ENCODE results near the gene KNCN. TPM values are rescaled to one million over a fixed set of nuclear protein-coding genes. Genes with fewer than 3 reads are reported as not detected.

KNCN gene
- total RNA-seq, 2 experiments from 2014 or later = not detected

DNA sequence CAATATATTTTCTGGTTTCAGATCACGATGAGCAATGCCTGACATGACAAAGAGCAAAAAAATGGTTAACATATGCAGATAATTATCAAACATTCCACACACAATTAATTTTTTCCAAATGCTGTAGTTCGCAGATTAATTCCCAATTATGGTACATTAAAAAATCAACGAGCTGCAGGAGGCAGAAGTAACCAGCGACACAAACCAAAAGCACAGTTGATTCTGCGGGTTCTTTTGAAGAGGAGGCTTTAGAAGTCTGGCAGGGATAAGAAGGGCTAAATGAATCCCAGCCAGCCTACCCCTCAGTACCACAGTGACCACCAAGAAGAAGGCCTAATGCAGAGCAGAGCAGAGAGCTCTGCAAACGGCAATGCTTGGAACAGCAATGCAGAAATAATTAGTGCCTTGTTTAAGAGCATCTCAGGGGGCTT is 17.0 kb upstream of the KNCN start:
- Mint-ChIP-seq H3K27ac (no peak overlapping the region), H3K27me3 (no peaks in the 10 kb centered on the region), H3K4me1 (ENCODE audit: low read depth) (no peaks in the 10 kb centered on the region), H3K9me3 (no peaks in the 10 kb centered on the region), H3K36me3 (ENCODE audit: low read depth) (peaks cover 68% of the 10 kb centered on the region), H3K4me3 (no peak overlapping the region)
- Histone ChIP-seq H3K36me3 (ENCODE audit: insufficient read depth, low read length) (peaks cover 31% of the 10 kb centered on the region), H3K4me3 (ENCODE audit: low read length) (no peak overlapping the region), H3K9me3 (ENCODE audit: control insufficient read depth in 1 of 2, insufficient read depth in 1 of 2, low read length in 2 of 2) (no peaks in the 10 kb centered on the region), H3K27ac (ENCODE audit: low read depth in 1 of 2, low read length in 2 of 2) (no peak overlapping the region), H3K27me3 (ENCODE audit: control insufficient read depth in 1 of 2, insufficient read depth in 2 of 2, low read length in 2 of 2) (no peaks in the 10 kb centered on the region), H3K4me1 (ENCODE audit: insufficient read depth, low read length) (no peaks in the 10 kb centered on the region)
- POLR2A ChIA-PET = no interaction called here
- TF ChIP-seq, protein P1, sequence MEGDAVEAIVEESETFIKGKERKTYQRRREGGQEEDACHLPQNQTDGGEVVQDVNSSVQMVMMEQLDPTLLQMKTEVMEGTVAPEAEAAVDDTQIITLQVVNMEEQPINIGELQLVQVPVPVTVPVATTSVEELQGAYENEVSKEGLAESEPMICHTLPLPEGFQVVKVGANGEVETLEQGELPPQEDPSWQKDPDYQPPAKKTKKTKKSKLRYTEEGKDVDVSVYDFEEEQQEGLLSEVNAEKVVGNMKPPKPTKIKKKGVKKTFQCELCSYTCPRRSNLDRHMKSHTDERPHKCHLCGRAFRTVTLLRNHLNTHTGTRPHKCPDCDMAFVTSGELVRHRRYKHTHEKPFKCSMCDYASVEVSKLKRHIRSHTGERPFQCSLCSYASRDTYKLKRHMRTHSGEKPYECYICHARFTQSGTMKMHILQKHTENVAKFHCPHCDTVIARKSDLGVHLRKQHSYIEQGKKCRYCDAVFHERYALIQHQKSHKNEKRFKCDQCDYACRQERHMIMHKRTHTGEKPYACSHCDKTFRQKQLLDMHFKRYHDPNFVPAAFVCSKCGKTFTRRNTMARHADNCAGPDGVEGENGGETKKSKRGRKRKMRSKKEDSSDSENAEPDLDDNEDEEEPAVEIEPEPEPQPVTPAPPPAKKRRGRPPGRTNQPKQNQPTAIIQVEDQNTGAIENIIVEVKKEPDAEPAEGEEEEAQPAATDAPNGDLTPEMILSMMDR (IDR thresholded peaks at IDR 0.05) = no peak
- CTCF ChIA-PET = no interaction called here
- DNase-seq (no peak), ATAC-seq (ENCODE audit: poor library complexity) (no peak)
- intact Hi-C loops (cut with DNase I, micrococcal nuclease) = no loop called here

DNA sequence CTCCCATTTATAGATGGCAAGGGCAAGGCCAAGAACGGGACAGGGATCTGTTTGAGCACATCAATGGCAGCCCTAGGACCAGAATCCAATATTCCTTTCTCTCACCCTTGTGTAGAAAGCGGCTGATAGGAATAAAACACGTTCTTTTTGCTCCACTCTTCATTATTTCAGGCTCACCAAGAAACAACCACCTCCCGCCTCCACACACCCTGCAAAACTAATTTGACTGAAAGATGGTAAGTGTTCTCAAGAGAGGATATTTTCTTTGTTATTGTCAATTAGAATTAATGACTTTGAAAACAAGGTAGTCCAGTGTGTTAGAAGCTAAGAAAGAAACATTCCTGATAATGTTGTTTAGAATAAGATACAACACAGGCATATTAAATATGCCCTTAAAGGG is 11.9 kb upstream of the KNCN start:
- H3K36me3 Mint-ChIP-seq (ENCODE audit: low read depth) = peaks cover 69% of the 10 kb centered on the region
- no peaks in the 10 kb centered on the region for H3K9me3 Mint-ChIP-seq
- Histone ChIP-seq H3K4me3 (ENCODE audit: low read length) (no peak overlapping the region), H3K27ac (ENCODE audit: low read depth in 1 of 2, low read length in 2 of 2) (no peak overlapping the region), H3K4me1 (ENCODE audit: insufficient read depth, low read length) (no peaks in the 10 kb centered on the region), H3K9me3 (ENCODE audit: control insufficient read depth in 1 of 2, insufficient read depth in 1 of 2, low read length in 2 of 2) (no peaks in the 10 kb centered on the region), H3K27me3 (ENCODE audit: control insufficient read depth in 1 of 2, insufficient read depth in 2 of 2, low read length in 2 of 2) (no peaks in the 10 kb centered on the region), H3K36me3 (ENCODE audit: insufficient read depth, low read length) (peaks cover 54% of the 10 kb centered on the region)
- ATAC-seq (ENCODE audit: poor library complexity) = no peak
- no peaks in the 10 kb centered on the region for H3K4me1 Mint-ChIP-seq (ENCODE audit: low read depth)
- POLR2A ChIA-PET = no interaction called here
- intact Hi-C loops (cut with DNase I, micrococcal nuclease) = no loop called here
- no peaks in the 10 kb centered on the region for H3K27me3 Mint-ChIP-seq
- no peak for DNase-seq
- H3K27ac Mint-ChIP-seq = no peak overlapping the region
- TF ChIP-seq, protein P1 (IDR thresholded peaks at IDR 0.05) = no peak
- no peak overlapping the region for H3K4me3 Mint-ChIP-seq
- CTCF ChIA-PET = no interaction called here

DNA sequence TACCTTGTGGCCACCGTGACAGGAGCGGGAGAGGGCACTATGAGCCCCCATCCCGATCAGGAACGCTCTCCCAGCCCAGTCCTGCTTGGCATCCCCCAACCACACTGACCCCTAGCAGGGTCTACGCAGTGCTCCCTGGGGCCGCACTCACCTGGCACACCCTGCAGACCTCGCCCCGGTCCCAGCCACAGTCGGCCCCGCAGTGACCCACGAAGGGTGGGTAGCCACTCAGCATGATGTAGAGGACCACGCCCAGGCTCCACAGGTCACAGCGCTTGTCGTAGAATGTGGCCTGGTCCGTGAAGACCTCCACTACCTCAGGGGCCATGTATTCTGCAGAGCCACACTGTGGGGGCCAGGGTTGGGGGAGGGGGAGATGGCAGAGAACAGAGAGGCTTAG is 11.1 kb upstream of the KNCN start:
- no peak for ATAC-seq (ENCODE audit: poor library complexity)
- ChIA-PET CTCF (interaction anchor here (0.7 kb wide), 1 partner anchor 29 kb away, joined by 5 read pairs; no protein-coding TSS in a partner anchor), POLR2A (no interaction called here)
- TF ChIP-seq, protein P1 (IDR thresholded peaks at IDR 0.05) = no peak
- Mint-ChIP-seq H3K27ac (no peak overlapping the region), H3K36me3 (ENCODE audit: low read depth) (peaks cover 70% of the 10 kb centered on the region), H3K4me1 (ENCODE audit: low read depth) (no peaks in the 10 kb centered on the region), H3K9me3 (no peaks in the 10 kb centered on the region), H3K27me3 (no peaks in the 10 kb centered on the region), H3K4me3 (no peak overlapping the region)
- H3K4me1 ChIP-seq (ENCODE audit: insufficient read depth, low read length) = no peaks in the 10 kb centered on the region
- no peaks in the 10 kb centered on the region for H3K27me3 ChIP-seq (ENCODE audit: control insufficient read depth in 1 of 2, insufficient read depth in 2 of 2, low read length in 2 of 2)
- no peak overlapping the region for H3K4me3 ChIP-seq (ENCODE audit: low read length)
- intact Hi-C loops (cut with DNase I, micrococcal nuclease) = no loop called here
- DNase-seq = no peak
- peaks cover 49% of the 10 kb centered on the region for H3K36me3 ChIP-seq (ENCODE audit: insufficient read depth, low read length)
- H3K9me3 ChIP-seq (ENCODE audit: control insufficient read depth in 1 of 2, insufficient read depth in 1 of 2, low read length in 2 of 2) = no peaks in the 10 kb centered on the region
- no peak overlapping the region for H3K27ac ChIP-seq (ENCODE audit: low read depth in 1 of 2, low read length in 2 of 2)
